ENCODE measurements around the gene TIAM1. TPM values are rescaled to one million over a fixed set of nuclear protein-coding genes. Genes with fewer than 3 reads are reported as not detected.

TIAM1 gene
- total RNA-seq, 1 experiment from 2014 or later: 15.2 TPM

GRCh38 chr21:31221043-31221442, 123.0 kb downstream of the TIAM1 start:
- intact Hi-C loops (cut with micrococcal nuclease; ENCODE audit: unreplicated experiment): no loop called here
- CTCF ChIA-PET: no interaction called here
- no TSS peak for BruUV-seq (replicated peaks)
- no peak for TF ChIP-seq CTCF (IDR thresholded peaks at IDR 0.05; ENCODE audit: unreplicated experiment)
- no peaks in the 10 kb centered on the region for H3K36me3 Mint-ChIP-seq (ENCODE audit: insufficient read depth, unreplicated experiment)
- H3K27ac Mint-ChIP-seq (ENCODE audit: unreplicated experiment): no peak overlapping the region
- no peak overlapping the region for H3K4me3 Mint-ChIP-seq (ENCODE audit: low read depth, unreplicated experiment)
- H3K4me1 Mint-ChIP-seq (ENCODE audit: low read depth, unreplicated experiment): peaks cover 8% of the 10 kb centered on the region
- H3K27me3 Mint-ChIP-seq (ENCODE audit: unreplicated experiment): no peaks in the 10 kb centered on the region
- no peak for DNase-seq
- no peaks in the 10 kb centered on the region for H3K9me3 Mint-ChIP-seq (ENCODE audit: low read depth, unreplicated experiment)

- BruUV-seq (replicated peaks): no TSS peak
- H3K9me3 Mint-ChIP-seq (ENCODE audit: low read depth, unreplicated experiment): no peaks in the 10 kb centered on the region
- no peaks in the 10 kb centered on the region for H3K36me3 Mint-ChIP-seq (ENCODE audit: insufficient read depth, unreplicated experiment)
- no peak for DNase-seq
- no peak overlapping the region for H3K4me3 Mint-ChIP-seq (ENCODE audit: low read depth, unreplicated experiment)
- CTCF ChIA-PET: no interaction called here
- H3K4me1 Mint-ChIP-seq (ENCODE audit: low read depth, unreplicated experiment): peaks cover 8% of the 10 kb centered on the region
- TF ChIP-seq CTCF (IDR thresholded peaks at IDR 0.05; ENCODE audit: unreplicated experiment): no peak
- no peaks in the 10 kb centered on the region for H3K27me3 Mint-ChIP-seq (ENCODE audit: unreplicated experiment)
- intact Hi-C loops (cut with micrococcal nuclease; ENCODE audit: unreplicated experiment): no loop called here
- no peak overlapping the region for H3K27ac Mint-ChIP-seq (ENCODE audit: unreplicated experiment)
Measured at GRCh38 chr21:31220575-31220974, 123.5 kb downstream of the TIAM1 start.

DNA sequence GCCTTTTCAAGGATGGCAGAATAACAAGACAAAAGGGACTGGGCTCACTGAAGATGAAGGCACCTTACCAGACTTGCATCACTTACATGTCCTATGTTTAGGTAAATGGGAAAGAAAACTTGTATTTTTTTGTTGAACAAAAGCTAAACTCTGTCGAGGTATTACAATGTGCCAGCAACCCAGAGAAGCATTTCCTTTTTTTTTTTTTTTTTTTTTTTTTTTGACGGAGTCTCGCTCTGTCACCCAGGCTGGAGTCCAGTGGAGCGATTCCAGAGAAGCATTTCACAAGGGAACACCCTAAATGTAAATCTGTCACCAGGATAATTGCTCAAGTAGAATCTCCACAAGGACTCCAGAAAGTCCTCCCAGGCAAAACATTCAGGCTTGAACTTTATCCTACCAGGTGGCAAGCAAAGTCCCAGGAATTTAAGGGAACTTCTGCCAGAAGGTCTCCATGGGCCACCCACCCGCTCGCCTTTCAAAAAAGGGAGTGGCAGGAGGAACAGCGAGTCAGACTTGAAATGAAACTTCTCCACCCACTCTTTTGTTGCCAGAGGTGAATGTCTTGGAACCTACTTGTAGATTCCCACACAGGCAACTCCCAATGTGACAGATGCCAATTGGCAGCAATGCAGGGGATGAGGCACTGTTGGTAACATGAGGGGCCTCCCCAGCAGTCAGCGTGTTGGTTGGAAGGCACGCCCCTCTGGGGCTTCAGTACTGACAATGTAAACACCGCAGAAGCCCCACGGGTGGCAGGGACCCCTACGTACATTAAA, 125.0 kb downstream of the TIAM1 start:
- intact Hi-C loops (cut with micrococcal nuclease; ENCODE audit: unreplicated experiment): no loop called here
- no peak for TF ChIP-seq CTCF (IDR thresholded peaks at IDR 0.05; ENCODE audit: unreplicated experiment)
- H3K4me3 Mint-ChIP-seq (ENCODE audit: low read depth, unreplicated experiment): no peak overlapping the region
- BruUV-seq (replicated peaks): no TSS peak
- peaks cover 8% of the 10 kb centered on the region for H3K4me1 Mint-ChIP-seq (ENCODE audit: low read depth, unreplicated experiment)
- H3K36me3 Mint-ChIP-seq (ENCODE audit: insufficient read depth, unreplicated experiment): no peaks in the 10 kb centered on the region
- H3K27ac Mint-ChIP-seq (ENCODE audit: unreplicated experiment): no peak overlapping the region
- H3K27me3 Mint-ChIP-seq (ENCODE audit: unreplicated experiment): no peaks in the 10 kb centered on the region
- CTCF ChIA-PET: no interaction called here
- no peak for DNase-seq
- no peaks in the 10 kb centered on the region for H3K9me3 Mint-ChIP-seq (ENCODE audit: low read depth, unreplicated experiment)

DNA sequence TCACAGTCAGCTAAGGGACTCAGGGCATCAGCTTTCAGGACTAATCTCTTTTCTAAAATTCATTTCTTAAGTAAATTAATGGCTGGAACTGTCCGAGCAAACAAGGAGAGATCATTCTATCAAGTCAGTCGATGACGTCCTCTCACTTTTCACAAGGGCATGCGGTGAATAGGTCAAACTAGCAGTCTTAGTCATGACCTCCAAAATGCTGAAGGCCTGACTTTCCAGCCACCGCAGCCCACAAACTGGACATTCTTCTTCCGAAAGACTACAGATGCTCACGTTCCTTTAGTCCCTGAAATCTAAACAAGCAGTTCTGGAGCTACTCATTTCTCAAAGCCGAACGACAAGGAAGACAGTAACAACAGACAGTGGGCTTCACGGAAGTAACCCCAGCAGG, 127.9 kb downstream of the TIAM1 start:
- Mint-ChIP-seq H3K9me3 (ENCODE audit: low read depth, unreplicated experiment) (no peaks in the 10 kb centered on the region), H3K4me1 (ENCODE audit: low read depth, unreplicated experiment) (peaks cover 8% of the 10 kb centered on the region), H3K36me3 (ENCODE audit: insufficient read depth, unreplicated experiment) (no peaks in the 10 kb centered on the region), H3K27me3 (ENCODE audit: unreplicated experiment) (no peaks in the 10 kb centered on the region), H3K27ac (ENCODE audit: unreplicated experiment) (no peak overlapping the region), H3K4me3 (ENCODE audit: low read depth, unreplicated experiment) (no peak overlapping the region)
- no peak for TF ChIP-seq CTCF (IDR thresholded peaks at IDR 0.05; ENCODE audit: unreplicated experiment)
- BruUV-seq (replicated peaks): no TSS peak
- CTCF ChIA-PET: no interaction called here
- intact Hi-C loops (cut with micrococcal nuclease; ENCODE audit: unreplicated experiment): no loop called here
- no peak for DNase-seq
